PC-3 (cell line): Measurements from ENCODE around the gene MAPK8.

Experiments
- CTCF ChIP-seq: fragments of 300-600 bp; sonication (generic); conservative IDR thresholded peaks from 2 replicates; pipeline ENCODE4 v1.5.1; 2017; ENCODE audit warnings: antibody characterized with exemption, low read depth, mild to moderate bottlenecking, low read length
- EZH2 ChIP-seq: fragments of 300-600 bp; sonication (generic); IDR thresholded peaks from one replicate; pipeline ENCODE4 v1.6.1; 2017; ENCODE audit warnings: antibody characterized with exemption, mild to moderate bottlenecking, low read length; ENCODE audit not compliant: unreplicated experiment

DNA sequence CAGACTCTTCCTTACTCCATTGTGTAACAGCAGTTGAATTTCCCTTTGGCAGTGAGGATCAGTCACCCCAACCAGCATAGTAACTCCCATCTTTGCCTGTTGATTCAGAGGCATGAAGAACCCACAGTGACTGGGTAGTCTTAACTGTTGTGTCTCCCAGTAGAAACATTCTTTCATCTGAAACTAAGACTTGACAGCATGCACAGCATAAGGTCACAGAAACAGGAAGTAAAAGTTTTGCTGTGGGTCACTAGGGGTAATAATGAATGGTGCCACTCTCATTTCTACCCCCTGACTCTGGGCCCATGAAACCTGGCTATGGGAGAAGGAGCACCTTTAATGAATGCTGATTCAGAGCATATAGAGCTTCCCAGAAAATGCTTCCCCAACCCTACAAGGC lies 23.6 kb upstream of the MAPK8 start:
- TF ChIP-seq CTCF (no peak), EZH2 (no peak)
